Measurements from ENCODE around the gene MFAP3. TPM values are rescaled to one million over a fixed set of nuclear protein-coding genes. Genes with fewer than 3 reads are reported as not detected.

The MFAP3 gene
- polyA plus RNA-seq, 1 donor from 2014 or later, result 103 TPM

- Histone ChIP-seq H3K79me2 (replicated peaks; ENCODE audit: insufficient read depth, low read length) (no peaks in the 10 kb centered on the region), H3K9me3 (ENCODE audit: low read length) (no peaks in the 10 kb centered on the region), H3K4me3 (ENCODE audit: low read length) (no peak overlapping the region), H3F3A (ENCODE audit: insufficient read depth, low read length, poor library complexity, severe bottlenecking) (no peaks in the 10 kb centered on the region), H4K20me1 (ENCODE audit: insufficient read depth) (no peaks in the 10 kb centered on the region), H3K9me2 (ENCODE audit: insufficient read depth, low read length) (no peaks in the 10 kb centered on the region), H3K36me3 (ENCODE audit: insufficient read depth, low read length) (peaks cover 8% of the 10 kb centered on the region), H2AFZ (ENCODE audit: low read depth, low read length) (no peak overlapping the region), H3K4me2 (ENCODE audit: low read length) (no peak overlapping the region), H3K27me3 (ENCODE audit: insufficient read depth, low read depth, low read length) (no peaks in the 10 kb centered on the region), H3K27ac (ENCODE audit: low read length) (no peak overlapping the region), H3K9ac (ENCODE audit: low read length) (no peak overlapping the region)
- no peak for TF ChIP-seq MXI1 (conservative IDR thresholded peaks at IDR 0.05; ENCODE audit: poor library complexity, severe bottlenecking)
- TF ChIP-seq RAD21 (conservative IDR thresholded peaks at IDR 0.05), result no peak
- TF ChIP-seq CTCF (IDR thresholded peaks at IDR 0.05; ENCODE audit: poor library complexity, severe bottlenecking), result no peak
- TF ChIP-seq TAF1 (IDR thresholded peaks at IDR 0.05; ENCODE audit: low read depth), result no peak
- no peak for TF ChIP-seq EP300 (conservative IDR thresholded peaks at IDR 0.05; ENCODE audit: poor library complexity, severe bottlenecking)
- TF ChIP-seq EZH2 (IDR thresholded peaks at IDR 0.05; ENCODE audit: borderline replicate concordance, insufficient read depth, low read length, poor library complexity, severe bottlenecking), result no peak
- TF ChIP-seq, protein P1, sequence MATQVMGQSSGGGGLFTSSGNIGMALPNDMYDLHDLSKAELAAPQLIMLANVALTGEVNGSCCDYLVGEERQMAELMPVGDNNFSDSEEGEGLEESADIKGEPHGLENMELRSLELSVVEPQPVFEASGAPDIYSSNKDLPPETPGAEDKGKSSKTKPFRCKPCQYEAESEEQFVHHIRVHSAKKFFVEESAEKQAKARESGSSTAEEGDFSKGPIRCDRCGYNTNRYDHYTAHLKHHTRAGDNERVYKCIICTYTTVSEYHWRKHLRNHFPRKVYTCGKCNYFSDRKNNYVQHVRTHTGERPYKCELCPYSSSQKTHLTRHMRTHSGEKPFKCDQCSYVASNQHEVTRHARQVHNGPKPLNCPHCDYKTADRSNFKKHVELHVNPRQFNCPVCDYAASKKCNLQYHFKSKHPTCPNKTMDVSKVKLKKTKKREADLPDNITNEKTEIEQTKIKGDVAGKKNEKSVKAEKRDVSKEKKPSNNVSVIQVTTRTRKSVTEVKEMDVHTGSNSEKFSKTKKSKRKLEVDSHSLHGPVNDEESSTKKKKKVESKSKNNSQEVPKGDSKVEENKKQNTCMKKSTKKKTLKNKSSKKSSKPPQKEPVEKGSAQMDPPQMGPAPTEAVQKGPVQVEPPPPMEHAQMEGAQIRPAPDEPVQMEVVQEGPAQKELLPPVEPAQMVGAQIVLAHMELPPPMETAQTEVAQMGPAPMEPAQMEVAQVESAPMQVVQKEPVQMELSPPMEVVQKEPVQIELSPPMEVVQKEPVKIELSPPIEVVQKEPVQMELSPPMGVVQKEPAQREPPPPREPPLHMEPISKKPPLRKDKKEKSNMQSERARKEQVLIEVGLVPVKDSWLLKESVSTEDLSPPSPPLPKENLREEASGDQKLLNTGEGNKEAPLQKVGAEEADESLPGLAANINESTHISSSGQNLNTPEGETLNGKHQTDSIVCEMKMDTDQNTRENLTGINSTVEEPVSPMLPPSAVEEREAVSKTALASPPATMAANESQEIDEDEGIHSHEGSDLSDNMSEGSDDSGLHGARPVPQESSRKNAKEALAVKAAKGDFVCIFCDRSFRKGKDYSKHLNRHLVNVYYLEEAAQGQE (IDR thresholded peaks at IDR 0.05; ENCODE audit: borderline replicate concordance), result no peak
- TF ChIP-seq SMC3 (conservative IDR thresholded peaks at IDR 0.05; ENCODE audit: poor library complexity), result no peak
- no peak for TF ChIP-seq POLR2AphosphoS5 (IDR thresholded peaks at IDR 0.05)
These were observed 36.7 kb upstream of the MFAP3 start for GRCh38 chr5:154002093-154002492.

DNA sequence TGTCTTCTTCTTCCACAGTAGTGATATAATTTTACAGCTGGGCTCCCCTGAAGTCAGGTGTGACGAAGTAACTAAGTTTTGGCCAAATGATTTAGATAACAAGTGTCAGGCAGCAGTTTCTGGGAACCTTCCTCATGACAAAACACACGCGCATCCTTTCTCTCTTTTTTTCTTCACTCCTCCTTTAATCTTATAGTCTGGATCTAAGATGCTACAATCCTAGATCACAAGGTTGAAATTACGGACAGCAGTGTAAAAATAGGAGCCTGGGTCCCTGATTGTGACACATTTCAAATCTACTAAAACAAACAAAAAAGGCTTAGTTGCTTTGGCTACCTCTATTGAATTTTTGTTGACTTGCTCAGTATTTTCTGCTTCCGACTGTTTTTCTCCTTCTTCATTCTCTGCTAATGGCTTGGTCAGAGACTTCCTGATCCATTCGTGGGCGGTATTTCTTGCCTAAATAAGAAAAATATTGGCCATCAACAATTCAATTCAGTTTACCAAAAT is 36.2 kb upstream of the MFAP3 start:
- no peak overlapping the region for H2AFZ ChIP-seq (ENCODE audit: low read depth, low read length)
- H3K27ac ChIP-seq (ENCODE audit: low read length), result no peak overlapping the region
- H3K9ac ChIP-seq (ENCODE audit: low read length), result no peak overlapping the region
- H3K4me2 ChIP-seq (ENCODE audit: low read length), result no peak overlapping the region
- H3K9me2 ChIP-seq (ENCODE audit: insufficient read depth, low read length), result no peaks in the 10 kb centered on the region
- no peaks in the 10 kb centered on the region for H3F3A ChIP-seq (ENCODE audit: insufficient read depth, low read length, poor library complexity, severe bottlenecking)
- no peaks in the 10 kb centered on the region for H3K27me3 ChIP-seq (ENCODE audit: insufficient read depth, low read depth, low read length)
- TF ChIP-seq POLR2AphosphoS5 (IDR thresholded peaks at IDR 0.05) (no peak), EP300 (conservative IDR thresholded peaks at IDR 0.05; ENCODE audit: poor library complexity, severe bottlenecking) (no peak), SMC3 (conservative IDR thresholded peaks at IDR 0.05; ENCODE audit: poor library complexity) (no peak), CTCF (IDR thresholded peaks at IDR 0.05; ENCODE audit: poor library complexity, severe bottlenecking) (no peak), RAD21 (conservative IDR thresholded peaks at IDR 0.05) (no peak), EZH2 (IDR thresholded peaks at IDR 0.05; ENCODE audit: borderline replicate concordance, insufficient read depth, low read length, poor library complexity, severe bottlenecking) (no peak), TAF1 (IDR thresholded peaks at IDR 0.05; ENCODE audit: low read depth) (no peak), MXI1 (conservative IDR thresholded peaks at IDR 0.05; ENCODE audit: poor library complexity, severe bottlenecking) (no peak)
- TF ChIP-seq, protein P1 (IDR thresholded peaks at IDR 0.05; ENCODE audit: borderline replicate concordance), result no peak
- peaks cover 8% of the 10 kb centered on the region for H3K36me3 ChIP-seq (ENCODE audit: insufficient read depth, low read length)
- no peaks in the 10 kb centered on the region for H3K9me3 ChIP-seq (ENCODE audit: low read length)
- H3K4me3 ChIP-seq (ENCODE audit: low read length), result no peak overlapping the region
- H3K79me2 ChIP-seq (replicated peaks; ENCODE audit: insufficient read depth, low read length), result no peaks in the 10 kb centered on the region
- H4K20me1 ChIP-seq (ENCODE audit: insufficient read depth), result no peaks in the 10 kb centered on the region

All from neural cell (in vitro differentiated cells).